ENCODE measurements around the gene PCNP.
"Not testable (repeated sequence)": the region's sequence is repeated elsewhere in the genome, so short reads cannot be mapped to it uniquely, and the experiment has no call there.

- TF ChIP-seq POLR2A, CTCF, POLR2AphosphoS5, EP300 (IDR thresholded peaks at IDR 0.05): not testable (repeated sequence)
Observed at GRCh38 chr3:101613014-101613413, 39.0 kb downstream of the PCNP start.

Measured in sigmoid colon (tissue), 4 donors.